Loucy (cell line): Measurements from ENCODE around the gene EGFL7.

ENCODE experiments used
- H2AFZ ChIP-seq: fragments of 200-600 bp; sonication (generic); 2 replicates; pipeline ENCODE4 v1.6.0; 2016; ENCODE audit warnings: antibody characterized with exemption, mild to moderate bottlenecking, low read length, moderate library complexity
- H3F3A ChIP-seq: fragments of 200-600 bp; 2 replicates; pipeline ENCODE4 v1.6.0; 2016; ENCODE audit warnings: antibody characterized with exemption, low read depth, mild to moderate bottlenecking
- H3K27me3 ChIP-seq: fragments of 200-600 bp; sonication (generic); 2 replicates; pipeline ENCODE4 v1.6.1; 2014; ENCODE audit warnings: low read length, mild to moderate bottlenecking; ENCODE audit not compliant: insufficient read depth, poor library complexity, severe bottlenecking
- H3K36me3 ChIP-seq: fragments of 200-600 bp; sonication (generic); 2 replicates; pipeline ENCODE4 v1.6.1; 2016; ENCODE audit warnings: low read length; ENCODE audit not compliant: insufficient read depth
- H3K4me1 ChIP-seq: fragments of 200-600 bp; sonication (generic); 2 replicates; pipeline ENCODE4 v1.5.1; 2014; ENCODE audit warnings: low read length, mild to moderate bottlenecking; ENCODE audit not compliant: insufficient read depth, poor library complexity, severe bottlenecking
- H3K4me2 ChIP-seq: fragments of 200-600 bp; sonication (generic); 2 replicates; pipeline ENCODE4 v1.6.0; 2014; ENCODE audit warnings: antibody characterized with exemption, low read length, low read depth, mild to moderate bottlenecking; ENCODE audit not compliant: poor library complexity, severe bottlenecking
- H3K4me3 ChIP-seq: fragments of 200-600 bp; sonication (generic); 2 replicates; pipeline ENCODE4 v1.5.1; 2014; ENCODE audit warnings: low read length, mild to moderate bottlenecking, mixed read lengths; ENCODE audit not compliant: poor library complexity, severe bottlenecking
- H3K79me2 ChIP-seq: fragments of 200-600 bp; sonication (generic); 2 replicates; pipeline ENCODE4 v1.6.1; 2014; ENCODE audit warnings: low read length; ENCODE audit not compliant: insufficient read depth
- H3K9ac ChIP-seq: fragments of 200-600 bp; sonication (generic); 2 replicates; pipeline ENCODE4 v1.6.0; 2014; ENCODE audit warnings: mild to moderate bottlenecking, low read depth, low read length, moderate library complexity; ENCODE audit not compliant: poor library complexity, severe bottlenecking
- H3K9me2 ChIP-seq: fragments of 200-600 bp; sonication (generic); replicated peaks from 2 replicates; pipeline ENCODE4 v1.6.1; 2016; ENCODE audit warnings: low read depth, low read length, mixed read lengths
- H3K9me3 ChIP-seq: fragments of 200-600 bp; sonication (generic); 2 replicates; pipeline ENCODE4 v1.6.1; 2014; ENCODE audit warnings: mild to moderate bottlenecking, antibody characterized with exemption, low read length, low read depth; ENCODE audit not compliant: insufficient read depth
- H4K20me1 ChIP-seq: fragments of 200-600 bp; sonication (generic); 2 replicates; pipeline ENCODE4 v1.6.0; 2014; ENCODE audit warnings: antibody characterized with exemption, low read length, mild to moderate bottlenecking; ENCODE audit not compliant: insufficient read depth, poor library complexity, severe bottlenecking
- EZH2phosphoT487 ChIP-seq: fragments of 200-600 bp; IDR thresholded peaks from 2 replicates; pipeline ENCODE4 v1.6.1; 2018; ENCODE audit warnings: antibody characterized with exemption, mild to moderate bottlenecking, moderate library complexity, borderline replicate concordance
- TF ChIP-seq, protein P1 (sequence below): fragments of 200-600 bp; sonication (generic); conservative IDR thresholded peaks from 2 replicates; pipeline ENCODE4 v1.5.1; 2014; ENCODE audit warnings: mild to moderate bottlenecking, antibody characterized with exemption, low read length

EGFL7 gene

GRCh38 chr9:136684799-136685198 lies 22.1 kb downstream of the EGFL7 start:
- TF ChIP-seq, protein P1, sequence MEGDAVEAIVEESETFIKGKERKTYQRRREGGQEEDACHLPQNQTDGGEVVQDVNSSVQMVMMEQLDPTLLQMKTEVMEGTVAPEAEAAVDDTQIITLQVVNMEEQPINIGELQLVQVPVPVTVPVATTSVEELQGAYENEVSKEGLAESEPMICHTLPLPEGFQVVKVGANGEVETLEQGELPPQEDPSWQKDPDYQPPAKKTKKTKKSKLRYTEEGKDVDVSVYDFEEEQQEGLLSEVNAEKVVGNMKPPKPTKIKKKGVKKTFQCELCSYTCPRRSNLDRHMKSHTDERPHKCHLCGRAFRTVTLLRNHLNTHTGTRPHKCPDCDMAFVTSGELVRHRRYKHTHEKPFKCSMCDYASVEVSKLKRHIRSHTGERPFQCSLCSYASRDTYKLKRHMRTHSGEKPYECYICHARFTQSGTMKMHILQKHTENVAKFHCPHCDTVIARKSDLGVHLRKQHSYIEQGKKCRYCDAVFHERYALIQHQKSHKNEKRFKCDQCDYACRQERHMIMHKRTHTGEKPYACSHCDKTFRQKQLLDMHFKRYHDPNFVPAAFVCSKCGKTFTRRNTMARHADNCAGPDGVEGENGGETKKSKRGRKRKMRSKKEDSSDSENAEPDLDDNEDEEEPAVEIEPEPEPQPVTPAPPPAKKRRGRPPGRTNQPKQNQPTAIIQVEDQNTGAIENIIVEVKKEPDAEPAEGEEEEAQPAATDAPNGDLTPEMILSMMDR = no peak
- Histone ChIP-seq H3K4me1 (peaks cover 25% of the 10 kb centered on the region), H3K27me3 (no peaks in the 10 kb centered on the region)

DNA sequence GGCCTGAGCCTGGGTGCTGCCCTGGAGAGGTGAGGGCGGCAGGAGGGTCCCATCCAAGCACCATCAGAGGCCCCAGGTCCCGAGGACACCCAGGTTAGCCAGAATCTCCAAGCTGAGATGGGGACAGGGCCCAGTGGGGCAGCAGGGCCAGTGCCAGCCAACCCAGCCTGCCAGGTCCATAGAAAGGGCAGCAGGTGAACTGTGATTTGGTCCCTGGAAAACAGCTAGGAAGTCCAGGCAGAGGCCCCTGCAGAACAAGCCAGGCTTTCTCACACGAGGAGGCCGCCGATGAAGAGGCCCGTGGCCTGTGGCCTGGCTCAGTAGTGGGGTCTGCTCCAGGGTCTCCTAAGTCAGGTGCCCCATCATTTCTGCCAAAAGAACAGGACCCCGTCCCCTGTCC lies 22.5 kb downstream of the EGFL7 start:
- Histone ChIP-seq H4K20me1 (peaks cover 26% of the 10 kb centered on the region), H3K4me1 (peaks cover 25% of the 10 kb centered on the region), H3K9me2 (no peaks in the 10 kb centered on the region), H3K9ac (peak overlapping the region; percentile 96), H3K4me3 (peak overlapping the region; percentile 98), H3K27me3 (no peaks in the 10 kb centered on the region), H3K4me2 (peak overlapping the region; percentile 92), H2AFZ (no peak overlapping the region), H3K9me3 (no peaks in the 10 kb centered on the region), H3K36me3 (no peaks in the 10 kb centered on the region), H3K79me2 (peaks cover 43% of the 10 kb centered on the region), H3F3A (no peaks in the 10 kb centered on the region)
- TF ChIP-seq, protein P1 = no peak
- TF ChIP-seq EZH2phosphoT487 = no peak

More at GRCh38 chr9:136684799-136685198, 22.1 kb downstream of the EGFL7 start:
- Histone ChIP-seq H3K9me2 (no peaks in the 10 kb centered on the region), H3K9ac (peak overlapping the region; percentile 96), H3K36me3 (no peaks in the 10 kb centered on the region), H3K9me3 (no peaks in the 10 kb centered on the region), H3K79me2 (peaks cover 44% of the 10 kb centered on the region), H4K20me1 (peaks cover 26% of the 10 kb centered on the region), H3F3A (no peaks in the 10 kb centered on the region), H3K4me2 (peak overlapping the region; percentile 92), H3K4me3 (peak overlapping the region; percentile 98), H2AFZ (no peak overlapping the region)

DNA sequence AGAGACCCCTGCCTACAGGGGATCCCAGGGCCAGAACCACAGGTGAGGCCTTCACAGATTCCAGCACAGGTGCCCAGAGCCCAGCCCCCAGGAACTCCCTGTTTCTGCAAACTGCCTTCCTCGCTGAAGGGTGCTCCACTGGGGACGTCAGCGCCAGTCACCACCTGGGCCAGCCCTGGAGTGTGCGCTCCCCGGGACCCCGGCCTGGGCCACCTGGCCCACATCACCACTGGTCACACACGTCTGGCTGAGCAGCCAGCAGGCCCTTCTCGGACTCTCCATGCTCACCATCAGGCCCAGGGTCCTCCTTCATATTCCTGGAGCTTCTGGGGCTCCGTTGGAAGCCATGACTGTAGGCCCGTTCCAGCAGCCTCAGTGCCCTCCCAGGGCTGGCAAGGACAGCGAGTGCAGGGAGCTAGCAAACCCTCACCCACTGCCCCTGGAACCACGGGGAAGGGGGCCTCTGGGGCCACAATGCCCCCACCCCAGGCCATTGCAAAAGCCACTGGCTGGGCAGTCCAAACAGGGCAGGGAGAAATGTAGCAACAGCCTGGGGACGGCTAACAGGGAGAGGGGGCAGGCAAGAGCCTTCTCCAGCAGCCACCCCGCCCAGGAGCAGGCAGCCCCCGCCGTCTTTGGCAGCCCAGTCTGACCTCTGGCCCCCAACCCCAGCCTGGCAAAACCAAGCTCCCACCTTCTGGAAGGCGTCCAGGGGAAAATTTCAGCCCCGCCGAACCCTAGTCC lies 23.2 kb downstream of the EGFL7 start:
- H3F3A ChIP-seq = no peaks in the 10 kb centered on the region
- peaks cover 25% of the 10 kb centered on the region for H3K4me1 ChIP-seq
- no peaks in the 10 kb centered on the region for H3K9me2 ChIP-seq
- no peak for TF ChIP-seq EZH2phosphoT487
- TF ChIP-seq, protein P1 = no peak
- peak overlapping the region; percentile 92 for H3K4me2 ChIP-seq
- no peaks in the 10 kb centered on the region for H3K9me3 ChIP-seq
- peaks cover 26% of the 10 kb centered on the region for H4K20me1 ChIP-seq
- no peaks in the 10 kb centered on the region for H3K27me3 ChIP-seq
- peak overlapping the region; percentile 79 for H2AFZ ChIP-seq
- H3K4me3 ChIP-seq = peak overlapping the region; percentile 98
- peak overlapping the region; percentile 96 for H3K9ac ChIP-seq
- H3K79me2 ChIP-seq = peaks cover 43% of the 10 kb centered on the region
- H3K36me3 ChIP-seq = no peaks in the 10 kb centered on the region
